IPS-11a (cell line): Measurements from ENCODE around the gene TMPRSS4.
"Not testable (repeated sequence)": the region's sequence is repeated elsewhere in the genome, so short reads cannot be mapped to it uniquely, and the experiment has no call there.

Source experiments
- H3K4me3 ChIP-seq: one replicate; pipeline ENCODE4 v1.5.1; 2013; ENCODE audit warnings: low read depth, low read length, control low read depth

Gene TMPRSS4

DNA sequence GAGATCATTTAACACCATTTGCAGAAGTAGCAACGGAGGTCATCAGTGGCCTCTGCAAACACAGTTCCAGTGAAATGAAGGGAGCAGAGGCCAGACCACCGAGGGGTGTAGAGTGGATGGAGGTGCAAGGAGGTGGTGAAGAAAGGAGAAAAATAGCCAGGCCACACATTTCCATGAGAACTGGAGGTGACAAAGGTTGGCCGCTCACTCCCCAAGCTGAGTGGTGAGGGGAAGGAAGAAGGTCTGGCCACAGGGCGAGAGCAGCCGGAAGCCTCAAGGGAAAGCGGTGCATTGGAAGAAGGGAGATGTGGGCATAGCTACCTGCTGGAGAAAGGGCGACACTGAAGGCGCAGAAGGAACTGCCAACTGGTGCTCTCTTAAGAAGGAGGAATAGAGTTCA is 20.1 kb upstream of the TMPRSS4 start:
- H3K4me3 ChIP-seq = no peak overlapping the region

GRCh38 chr11:118057251-118058145 is 19.4 kb upstream of the TMPRSS4 start:
- no peak overlapping the region for H3K4me3 ChIP-seq

GRCh38 chr11:118058311-118059245 is 18.3 kb upstream of the TMPRSS4 start:
- no peak overlapping the region for H3K4me3 ChIP-seq

DNA sequence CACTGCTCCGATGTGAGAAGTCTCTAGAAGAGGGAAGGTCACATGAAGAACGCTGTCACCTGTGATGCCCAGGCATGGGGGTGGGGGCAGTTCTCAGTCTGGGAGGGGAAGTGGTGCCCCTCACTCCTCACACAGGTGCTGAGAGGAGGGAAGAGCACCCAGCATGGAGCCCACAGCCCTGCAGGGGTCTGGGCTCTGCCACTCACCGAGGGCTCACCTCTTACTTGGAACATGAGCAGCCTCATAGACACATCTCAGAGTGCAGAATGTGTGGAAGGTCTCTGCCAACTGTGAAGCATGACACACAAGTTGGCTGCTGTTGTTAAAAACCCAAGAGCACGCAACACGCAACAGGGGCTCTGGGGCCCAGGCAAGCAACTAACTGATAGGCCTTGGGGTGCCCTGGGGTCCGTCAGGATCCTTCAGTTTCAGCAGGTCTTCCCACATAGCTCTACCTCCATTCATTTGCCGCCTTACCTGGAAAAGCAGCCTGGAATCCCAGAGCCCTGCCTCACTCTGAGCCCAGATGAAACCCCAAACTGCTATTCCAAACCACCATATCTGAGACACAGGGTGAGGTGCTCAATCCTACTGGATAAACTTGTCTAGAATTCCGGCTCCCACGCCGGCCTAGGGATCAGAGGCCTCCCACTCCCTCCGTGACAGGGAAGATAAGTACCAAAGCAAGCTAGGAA is 17.5 kb upstream of the TMPRSS4 start:
- H3K4me3 ChIP-seq = no peak overlapping the region

- no peak overlapping the region for H3K4me3 ChIP-seq
These were observed 16.7 kb upstream of the TMPRSS4 start for GRCh38 chr11:118060081-118060661.

DNA sequence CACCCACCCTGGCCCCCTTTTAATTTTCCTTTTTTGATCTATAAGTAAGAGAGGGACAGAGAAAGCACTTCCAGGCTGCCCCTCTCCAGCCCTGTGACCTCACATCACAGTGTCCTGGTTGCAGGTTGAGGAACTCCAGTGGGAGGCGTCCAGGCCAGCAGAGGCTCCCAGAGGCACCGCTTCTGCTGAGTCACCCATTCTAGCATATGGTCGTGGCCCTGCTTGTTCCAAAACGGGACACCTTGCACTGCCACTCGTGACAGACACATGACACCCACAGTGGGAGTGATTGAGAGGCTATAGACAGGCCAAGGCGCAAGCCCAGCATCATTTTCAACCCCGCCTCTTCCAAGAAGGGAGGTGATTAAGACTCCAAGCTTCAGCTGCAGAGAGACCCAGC is 16.0 kb upstream of the TMPRSS4 start:
- no peak overlapping the region for H3K4me3 ChIP-seq

- H3K4me3 ChIP-seq = no peak overlapping the region
These were observed 15.2 kb upstream of the TMPRSS4 start for GRCh38 chr11:118061586-118062125.

DNA sequence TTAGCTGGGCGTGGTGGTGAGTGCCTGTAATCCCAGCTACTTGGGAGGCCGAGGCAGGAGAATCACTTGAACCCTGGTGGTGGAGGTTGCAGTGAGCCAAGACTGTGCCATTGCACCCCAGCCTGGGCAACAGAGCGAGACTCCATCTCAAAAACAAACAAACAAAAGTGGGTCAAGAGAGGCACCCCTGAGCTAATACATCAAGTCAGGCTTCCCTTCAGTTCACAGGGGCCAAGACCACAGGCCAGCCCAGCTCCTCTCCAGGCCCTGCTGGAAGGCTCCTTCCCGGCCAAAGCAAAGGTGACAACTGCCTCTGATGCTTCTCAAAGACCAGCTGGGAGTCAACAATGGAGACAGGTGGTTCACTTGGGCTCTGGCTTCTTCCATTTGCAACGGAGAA is 14.7 kb upstream of the TMPRSS4 start:
- H3K4me3 ChIP-seq = not testable (repeated sequence)

GRCh38 chr11:118062631-118063030 is 14.2 kb upstream of the TMPRSS4 start:
- not testable (repeated sequence) for H3K4me3 ChIP-seq

- no peak overlapping the region for H3K4me3 ChIP-seq
These were observed 11.9 kb upstream of the TMPRSS4 start for GRCh38 chr11:118064956-118065355.

- no peak overlapping the region for H3K4me3 ChIP-seq
These were observed 11.5 kb upstream of the TMPRSS4 start for GRCh38 chr11:118065384-118065783.

GRCh38 chr11:118067006-118067405 is 9.9 kb upstream of the TMPRSS4 start:
- no peak overlapping the region for H3K4me3 ChIP-seq

DNA sequence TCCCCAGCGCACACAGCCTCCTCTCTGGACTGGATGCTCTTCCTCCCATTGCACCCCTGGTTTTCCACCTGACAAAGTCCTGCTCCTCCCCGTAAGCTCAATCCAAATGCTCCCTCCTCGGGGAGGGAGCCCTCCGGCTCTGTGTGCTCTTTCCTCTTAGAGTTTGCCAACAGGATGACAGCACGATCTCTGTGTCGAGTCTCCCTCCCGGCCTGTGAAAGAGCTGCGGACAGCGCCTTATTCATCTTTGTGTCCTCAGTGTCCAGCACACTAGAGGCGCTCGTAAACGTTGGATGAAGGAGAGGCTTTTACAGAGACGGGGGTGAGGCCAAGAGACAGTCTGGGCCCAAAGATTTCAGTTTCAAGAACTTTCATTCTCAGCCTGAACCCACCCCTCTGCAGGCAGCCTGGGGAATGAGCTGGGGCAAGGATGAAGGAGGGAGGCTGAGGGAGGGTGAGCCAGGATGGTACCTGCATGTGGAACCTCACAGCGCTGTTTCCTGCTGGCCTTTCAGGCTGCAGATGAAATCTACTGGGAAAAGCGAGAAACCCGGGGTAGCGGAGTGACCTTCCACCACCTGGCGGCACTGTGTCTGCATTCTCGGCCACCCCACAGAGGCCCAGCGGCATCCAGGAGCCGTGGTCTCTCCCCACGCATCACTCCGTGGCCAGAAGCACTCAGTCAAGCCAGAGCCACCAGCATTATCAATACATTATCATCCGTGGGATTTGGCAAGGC is 8.5 kb upstream of the TMPRSS4 start:
- no peak overlapping the region for H3K4me3 ChIP-seq

GRCh38 chr11:118068945-118069612 is 7.8 kb upstream of the TMPRSS4 start:
- H3K4me3 ChIP-seq = no peak overlapping the region

DNA sequence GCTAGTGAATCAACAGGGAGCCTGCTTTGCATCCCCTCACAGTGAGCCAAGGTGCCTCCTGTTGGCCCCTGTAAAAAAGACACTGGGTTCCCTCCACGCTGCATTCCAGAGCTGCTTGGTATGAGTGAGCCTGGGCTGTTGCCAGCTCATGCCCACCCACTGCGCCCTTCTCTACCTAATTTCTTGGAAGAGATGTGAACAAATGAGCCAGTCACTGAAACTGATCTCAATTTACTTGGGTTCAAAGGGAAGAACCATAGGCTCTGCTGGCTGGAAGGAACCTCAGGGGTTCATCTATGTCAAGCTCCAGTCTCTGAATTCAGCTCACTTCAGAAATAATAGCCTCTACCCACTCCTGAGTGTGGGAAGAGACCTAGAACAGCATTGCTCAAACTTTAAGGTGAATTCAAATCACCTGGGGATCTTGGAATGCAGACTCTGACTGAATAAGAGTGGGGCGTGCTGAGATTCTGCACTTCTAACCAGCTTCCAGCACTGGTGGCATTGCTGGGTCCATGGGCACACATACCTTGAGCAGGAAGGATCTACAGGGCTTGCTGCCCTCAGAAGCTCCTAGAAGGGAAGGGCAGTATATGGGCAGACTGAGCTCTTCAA is 5.4 kb upstream of the TMPRSS4 start:
- H3K4me3 ChIP-seq = no peak overlapping the region

DNA sequence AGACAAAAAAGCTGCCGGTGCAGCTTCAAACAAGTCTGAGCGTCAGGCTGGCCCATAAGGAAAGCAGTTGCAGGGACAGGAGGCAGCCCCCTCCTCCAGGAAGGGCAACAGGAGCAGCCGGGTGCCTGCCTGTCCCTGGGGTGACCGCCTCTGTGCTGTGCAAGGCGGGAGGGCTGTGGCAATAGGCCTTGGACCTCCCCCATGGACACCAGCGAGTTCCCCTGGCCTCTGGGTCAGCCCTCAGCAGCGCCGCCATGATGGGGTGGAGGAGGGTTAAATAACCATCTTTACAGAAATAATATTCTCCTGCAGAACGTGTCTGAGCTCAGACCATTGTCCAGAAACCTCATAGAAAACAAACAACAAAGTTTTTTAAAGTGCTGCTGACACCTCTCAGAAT is 3.3 kb upstream of the TMPRSS4 start:
- no peak overlapping the region for H3K4me3 ChIP-seq

DNA sequence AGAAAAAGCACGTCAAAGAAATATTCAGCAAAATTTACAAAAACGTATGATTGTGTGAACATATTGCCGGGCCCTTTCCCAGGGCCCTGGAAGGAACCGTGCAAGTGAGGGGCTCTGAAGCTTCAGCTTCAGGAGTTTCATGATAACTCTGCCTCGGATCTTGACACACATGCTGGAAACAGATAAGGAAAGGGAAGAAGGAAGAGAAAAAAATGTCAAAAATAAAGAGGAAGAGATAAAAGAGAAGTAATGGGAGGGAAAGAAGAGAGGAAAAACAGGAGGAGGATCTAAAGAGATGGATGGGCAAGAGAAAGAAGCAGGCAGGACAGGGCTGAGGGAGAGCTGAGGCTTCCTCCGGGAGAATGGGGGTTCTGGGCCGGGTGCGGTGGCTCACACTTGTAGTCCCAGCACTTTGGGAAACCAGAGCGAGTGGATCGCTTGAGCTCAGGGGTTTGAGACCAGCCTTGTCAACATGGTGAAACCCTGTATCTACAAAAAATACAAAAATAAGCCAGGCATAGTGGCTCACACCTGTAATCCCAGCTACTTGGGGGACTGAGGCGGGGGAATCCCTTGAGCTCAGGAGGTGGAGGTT is 2.7 kb upstream of the TMPRSS4 start:
- no peak overlapping the region for H3K4me3 ChIP-seq

- H3K4me3 ChIP-seq = no peak overlapping the region
These were observed 2.1 kb upstream of the TMPRSS4 start for GRCh38 chr11:118074785-118075184.
